ENCODE data around the gene TEX54.
A peak's percentile ranks its signal among the peaks of the same experiment; 100 is the strongest.

TEX54 gene

GRCh38 chr11:62796281-62796680 lies 36.4 kb downstream of the TEX54 start:
- no peak overlapping the region for H3K4me3 ChIP-seq
- peak overlapping the region in 1 of 21 experiments; percentile 26 for H3K27ac ChIP-seq

- Histone ChIP-seq H3K4me3 (no peak overlapping the region), H3K27ac (no peak overlapping the region)
Measured at GRCh38 chr11:62794201-62794775, 38.4 kb downstream of the TEX54 start.

GRCh38 chr11:62792202-62792575 lies 40.5 kb downstream of the TEX54 start:
- peak overlapping the region in 19 of 21 experiments; percentile 15 to 94 (median 87) for H3K27ac ChIP-seq
- peak overlapping the region in 5 of 7 experiments; percentile 83 to 89 (median 84) for H3K4me3 ChIP-seq

- Histone ChIP-seq H3K4me3 (peak within 1 kb of the TSS; percentile 76 to 89 (median 84)), H3K27ac (peak within 1 kb of the TSS; percentile 1 to 94 (median 87))
Measured at GRCh38 chr11:62791501-62792201, 41.0 kb downstream of the TEX54 start, which contains the start of gene TMEM223. TMEM223 (minus strand) TSS chr11:62792006; CDS start chr11:62791994, 12 bp downstream.

GRCh38 chr11:62789576-62789975 lies 43.1 kb downstream of the TEX54 start:
- H3K27ac ChIP-seq, result peak overlapping the region in 1 of 21 experiments; percentile 5
- H3K4me3 ChIP-seq, result no peak overlapping the region

- H3K27ac ChIP-seq, result peak overlapping the region in 3 of 21 experiments; percentile 8 to 41 (median 13)
Measured at GRCh38 chr11:62788991-62789390, 43.6 kb downstream of the TEX54 start.

GRCh38 chr11:62787005-62787759 lies 45.5 kb downstream of the TEX54 start, which contains the start of gene TMEM179B:
TMEM179B (plus strand) TSS chr11:62787402; CDS start chr11:62787432, 30 bp downstream.
- peak within 1 kb of the TSS; percentile 71 to 99 (median 95) for H3K27ac ChIP-seq
- H3K4me3 ChIP-seq, result peak within 1 kb of the TSS; percentile 76 to 99 (median 93)

More at GRCh38 chr11:62788991-62789390, 43.6 kb downstream of the TEX54 start:
- no peak overlapping the region for H3K4me3 ChIP-seq

- Histone ChIP-seq H3K4me3 (peak overlapping the region; percentile 76 to 99 (median 93)), H3K27ac (peak overlapping the region; percentile 71 to 99 (median 95))
Measured at GRCh38 chr11:62786318-62787004, 46.2 kb downstream of the TEX54 start.

- no peak overlapping the region for H3K4me3 ChIP-seq
Measured at GRCh38 chr11:62782753-62783152, 49.9 kb downstream of the TEX54 start.

More at GRCh38 chr11:62782753-62783152, 49.9 kb downstream of the TEX54 start:
- H3K27ac ChIP-seq, result no peak overlapping the region

Data from skin epidermis (tissue), 12 donors.